ENCODE results near the gene NCK1. TPM values are rescaled to one million over a fixed set of nuclear protein-coding genes. Genes with fewer than 3 reads are reported as not detected.
A peak's percentile ranks its signal among the peaks of the same experiment; 100 is the strongest.

Gene NCK1
- total RNA-seq, 1 donor: 41.6 TPM

GRCh38 chr3:136835813-136836510 lies 26.0 kb upstream of the NCK1 start:
- no peak overlapping the region for H2AFZ ChIP-seq (ENCODE audit: low read length)
- no peak overlapping the region for H3K4me2 ChIP-seq (ENCODE audit: insufficient read depth, low read length)
- H3K4me3 ChIP-seq (ENCODE audit: insufficient read depth, low read length): no peak overlapping the region
- no peaks in the 10 kb centered on the region for H3K9me3 ChIP-seq (ENCODE audit: low read depth, low read length)
- TF ChIP-seq CTCF (IDR thresholded peaks at IDR 0.05; ENCODE audit: extremely low read depth, low read depth, low read length): no peak
- peaks cover 29% of the 10 kb centered on the region for H3K4me1 ChIP-seq (ENCODE audit: insufficient read depth, low read length)
- H3K36me3 ChIP-seq (ENCODE audit: insufficient read depth, low read length): no peaks in the 10 kb centered on the region
- H3K27ac ChIP-seq (ENCODE audit: low read depth, low read length): no peak overlapping the region
- no peak for DNase-seq (ENCODE audit: insufficient read length, low spot score, missing footprints)
- peaks cover 62% of the 10 kb centered on the region for H3K79me2 ChIP-seq (ENCODE audit: insufficient read depth, low read length)
- H4K20me1 ChIP-seq (ENCODE audit: insufficient read depth, low read length): peaks cover 10% of the 10 kb centered on the region
- no peaks in the 10 kb centered on the region for H3K27me3 ChIP-seq (ENCODE audit: insufficient read depth, low read length)

GRCh38 chr3:136836511-136837156 lies 25.4 kb upstream of the NCK1 start:
- H2AFZ ChIP-seq (ENCODE audit: low read length): no peak overlapping the region
- no peaks in the 10 kb centered on the region for H3K27me3 ChIP-seq (ENCODE audit: insufficient read depth, low read length)
- TF ChIP-seq CTCF (IDR thresholded peaks at IDR 0.05; ENCODE audit: extremely low read depth, low read depth, low read length): no peak
- peaks cover 8% of the 10 kb centered on the region for H4K20me1 ChIP-seq (ENCODE audit: insufficient read depth, low read length)
- H3K4me3 ChIP-seq (ENCODE audit: insufficient read depth, low read length): no peak overlapping the region
- H3K9me3 ChIP-seq (ENCODE audit: low read depth, low read length): no peaks in the 10 kb centered on the region
- H3K4me2 ChIP-seq (ENCODE audit: insufficient read depth, low read length): no peak overlapping the region
- H3K79me2 ChIP-seq (ENCODE audit: insufficient read depth, low read length): peaks cover 55% of the 10 kb centered on the region
- no peak for DNase-seq (ENCODE audit: insufficient read length, low spot score, missing footprints)
- no peaks in the 10 kb centered on the region for H3K36me3 ChIP-seq (ENCODE audit: insufficient read depth, low read length)
- peaks cover 29% of the 10 kb centered on the region for H3K4me1 ChIP-seq (ENCODE audit: insufficient read depth, low read length)
- H3K27ac ChIP-seq (ENCODE audit: low read depth, low read length): no peak overlapping the region

GRCh38 chr3:136838641-136839555 lies 23.1 kb upstream of the NCK1 start:
- peaks cover 29% of the 10 kb centered on the region for H3K4me1 ChIP-seq (ENCODE audit: insufficient read depth, low read length)
- H3K4me2 ChIP-seq (ENCODE audit: insufficient read depth, low read length): no peak overlapping the region
- H3K36me3 ChIP-seq (ENCODE audit: insufficient read depth, low read length): peaks cover 4% of the 10 kb centered on the region
- no peak overlapping the region for H2AFZ ChIP-seq (ENCODE audit: low read length)
- TF ChIP-seq CTCF (IDR thresholded peaks at IDR 0.05; ENCODE audit: extremely low read depth, low read depth, low read length): no peak
- H3K27ac ChIP-seq (ENCODE audit: low read depth, low read length): peak overlapping the region; percentile 20
- no peak overlapping the region for H3K4me3 ChIP-seq (ENCODE audit: insufficient read depth, low read length)
- H3K79me2 ChIP-seq (ENCODE audit: insufficient read depth, low read length): peaks cover 53% of the 10 kb centered on the region
- no peaks in the 10 kb centered on the region for H3K9me3 ChIP-seq (ENCODE audit: low read depth, low read length)
- DNase-seq (ENCODE audit: insufficient read length, low spot score, missing footprints): peak; percentile 82
- no peaks in the 10 kb centered on the region for H3K27me3 ChIP-seq (ENCODE audit: insufficient read depth, low read length)
- H4K20me1 ChIP-seq (ENCODE audit: insufficient read depth, low read length): peaks cover 4% of the 10 kb centered on the region
